ENCODE results near the gene PHOSPHO1. TPM values are rescaled to one million over a fixed set of nuclear protein-coding genes. Genes with fewer than 3 reads are reported as not detected.

Gene PHOSPHO1
- total and polyA plus RNA-seq, 4 experiments from 2014 or later: 0.10 to 0.29 TPM; not detected in 2

Other genes starting within 250 kb of the PHOSPHO1 start
- gene IGF2BP1, start 233.4 kb downstream of the PHOSPHO1 start, total RNA-seq: not detected
- gene IGF2BP1, start 233.4 kb downstream of the PHOSPHO1 start, polyA plus RNA-seq: not detected
- under 1 TPM; 0.06 TPM for gene B4GALNT2, start 98.0 kb downstream of the PHOSPHO1 start, total RNA-seq
- gene B4GALNT2, start 98.0 kb downstream of the PHOSPHO1 start, polyA plus RNA-seq: not detected
- gene GNGT2, start 20.2 kb downstream of the PHOSPHO1 start, total RNA-seq: 1 to 10 TPM; 2.9 to 3.3 TPM
- gene GNGT2, start 20.2 kb downstream of the PHOSPHO1 start, polyA plus RNA-seq: 1 to 10 TPM; 6.9 to 8.2 TPM
- gene ABI3, start 20.1 kb downstream of the PHOSPHO1 start, total RNA-seq: 10 to 100 TPM in 1 of 2 experiments, 1 to 10 TPM in 1; 9.5 to 11.5 TPM
- 10 to 100 TPM; 14.3 to 24.5 TPM for gene ABI3, start 20.1 kb downstream of the PHOSPHO1 start, polyA plus RNA-seq
- gene ZNF652, start 131.5 kb upstream of the PHOSPHO1 start, total RNA-seq: 10 to 100 TPM; 64.2 to 68.6 TPM
- gene ZNF652, start 131.5 kb upstream of the PHOSPHO1 start, polyA plus RNA-seq: 10 to 100 TPM; 13.1 to 28.4 TPM
- gene PHB1, start 184.1 kb upstream of the PHOSPHO1 start, total RNA-seq: 10 to 100 TPM; 62.0 to 64.2 TPM
- gene PHB1, start 184.1 kb upstream of the PHOSPHO1 start, polyA plus RNA-seq: 100 to 1,000 TPM; 153 to 202 TPM

All from CD4-positive, alpha-beta memory T cell (primary cell).